ENCODE data around the gene CNOT4. TPM values are rescaled to one million over a fixed set of nuclear protein-coding genes. Genes with fewer than 3 reads are reported as not detected.
"Not testable (repeated sequence)": the region's sequence is repeated elsewhere in the genome, so short reads cannot be mapped to it uniquely, and the experiment has no call there.

The CNOT4 gene
- total RNA-seq, 1 experiment from 2014 or later: 16.6 TPM

DNA sequence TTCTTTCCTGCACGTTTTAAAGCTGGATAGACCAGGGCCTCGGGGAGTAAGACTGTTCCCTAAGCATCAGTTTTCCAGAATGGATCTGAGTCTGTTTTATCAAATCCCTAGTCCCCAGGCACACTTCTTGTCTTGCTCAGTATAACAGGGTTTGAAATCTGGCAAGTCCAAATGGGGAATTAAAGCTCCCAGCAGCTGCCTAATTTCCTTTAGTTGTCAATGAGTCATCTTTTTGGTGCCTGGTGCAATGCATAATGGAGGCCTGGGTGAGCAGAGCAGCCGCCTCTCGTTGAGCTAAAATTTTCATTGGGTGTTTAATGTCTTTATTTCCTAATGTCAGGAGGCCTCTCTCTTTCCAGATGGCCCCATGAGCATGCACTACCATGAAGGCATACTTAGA lies 188.3 kb downstream of the CNOT4 start (continued):
- TF ChIP-seq, protein P1, sequence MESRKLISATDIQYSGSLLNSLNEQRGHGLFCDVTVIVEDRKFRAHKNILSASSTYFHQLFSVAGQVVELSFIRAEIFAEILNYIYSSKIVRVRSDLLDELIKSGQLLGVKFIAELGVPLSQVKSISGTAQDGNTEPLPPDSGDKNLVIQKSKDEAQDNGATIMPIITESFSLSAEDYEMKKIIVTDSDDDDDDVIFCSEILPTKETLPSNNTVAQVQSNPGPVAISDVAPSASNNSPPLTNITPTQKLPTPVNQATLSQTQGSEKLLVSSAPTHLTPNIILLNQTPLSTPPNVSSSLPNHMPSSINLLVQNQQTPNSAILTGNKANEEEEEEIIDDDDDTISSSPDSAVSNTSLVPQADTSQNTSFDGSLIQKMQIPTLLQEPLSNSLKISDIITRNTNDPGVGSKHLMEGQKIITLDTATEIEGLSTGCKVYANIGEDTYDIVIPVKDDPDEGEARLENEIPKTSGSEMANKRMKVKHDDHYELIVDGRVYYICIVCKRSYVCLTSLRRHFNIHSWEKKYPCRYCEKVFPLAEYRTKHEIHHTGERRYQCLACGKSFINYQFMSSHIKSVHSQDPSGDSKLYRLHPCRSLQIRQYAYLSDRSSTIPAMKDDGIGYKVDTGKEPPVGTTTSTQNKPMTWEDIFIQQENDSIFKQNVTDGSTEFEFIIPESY (IDR thresholded peaks at IDR 0.05; ENCODE audit: extremely low read depth, insufficient replicate concordance, low read length): no peak
- TF ChIP-seq SIN3A (IDR thresholded peaks at IDR 0.05; ENCODE audit: low read depth) (no peak), EGR1 (IDR thresholded peaks at IDR 0.05; ENCODE audit: low read depth) (no peak), YY1 (IDR thresholded peaks at IDR 0.05; ENCODE audit: extremely low read depth, insufficient replicate concordance, low read depth, low read length) (no peak), ELF1 (IDR thresholded peaks at IDR 0.05; ENCODE audit: borderline replicate concordance, low read depth) (no peak), POLR2A (IDR thresholded peaks at IDR 0.05; ENCODE audit: borderline replicate concordance, extremely low read depth, insufficient read depth, insufficient read length) (no peak), EZH2 (IDR thresholded peaks at IDR 0.05) (no peak), JUND (IDR thresholded peaks at IDR 0.05) (no peak)
- TF ChIP-seq, protein P2, sequence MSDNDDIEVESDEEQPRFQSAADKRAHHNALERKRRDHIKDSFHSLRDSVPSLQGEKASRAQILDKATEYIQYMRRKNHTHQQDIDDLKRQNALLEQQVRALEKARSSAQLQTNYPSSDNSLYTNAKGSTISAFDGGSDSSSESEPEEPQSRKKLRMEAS (IDR thresholded peaks at IDR 0.05): no peak

DNA sequence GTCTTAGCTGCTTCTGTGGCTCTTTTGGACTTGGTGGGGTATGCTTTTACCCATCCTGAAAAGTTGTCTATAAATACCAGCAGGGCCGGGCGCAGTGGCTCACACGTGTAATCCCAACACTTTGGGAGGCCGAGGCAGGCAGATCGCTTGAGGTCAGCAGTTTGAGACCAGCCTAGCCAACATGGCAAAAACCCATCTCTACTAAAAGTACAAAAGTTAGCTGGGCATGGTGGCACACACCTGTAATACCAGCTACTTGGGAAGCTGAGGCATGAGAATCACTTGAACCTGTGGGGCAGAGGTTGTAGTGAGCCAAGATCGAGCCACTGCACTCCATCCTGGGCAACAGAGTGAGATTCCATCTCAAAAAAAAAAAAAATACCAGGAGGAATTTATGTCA lies 188.9 kb downstream of the CNOT4 start:
- BruUV-seq (replicated peaks); DNase-seq (ENCODE audit: low read depth, low spot score); H3K9ac ChIP-seq (ENCODE audit: low read length); H3K9me3 ChIP-seq (ENCODE audit: control insufficient read depth in 1 of 2, insufficient read depth in 1 of 2, low read depth in 1 of 2, low read length in 2 of 2); H3K27me3 ChIP-seq (ENCODE audit: insufficient read depth, low read length); H3K79me2 ChIP-seq (ENCODE audit: insufficient read depth, low read length); H3K4me3 ChIP-seq (replicated peaks in 1 of 2; ENCODE audit: low read depth in 1 of 2, low read length in 2 of 2); POLR2A ChIA-PET; H3K9me2 ChIP-seq (ENCODE audit: insufficient read depth); ATAC-seq; intact Hi-C loops (cut with micrococcal nuclease); H3K36me3 ChIP-seq (ENCODE audit: control insufficient read depth in 1 of 2, insufficient read depth in 2 of 2, low read length in 2 of 2); H3K4me2 ChIP-seq (ENCODE audit: low read length); H2AFZ ChIP-seq (ENCODE audit: low read depth, low read length, poor library complexity, severe bottlenecking); H4K20me1 ChIP-seq (ENCODE audit: insufficient read depth); CTCF ChIA-PET; H3K27ac ChIP-seq (ENCODE audit: low read depth, low read length); RAD21 ChIA-PET (ENCODE audit: low non-redundant PET in 1 of 2, low total read pairs in 2 of 2, uncharacterized antibody in 2 of 2, unreplicated experiment in 2 of 2); H3K4me1 ChIP-seq (ENCODE audit: control insufficient read depth in 1 of 2, insufficient read depth in 2 of 2, low read length in 2 of 2): not testable (repeated sequence)
